ENCODE results near the gene PSMB7.
A peak's percentile ranks its signal among the peaks of the same experiment; 100 is the strongest.

The PSMB7 gene

DNA sequence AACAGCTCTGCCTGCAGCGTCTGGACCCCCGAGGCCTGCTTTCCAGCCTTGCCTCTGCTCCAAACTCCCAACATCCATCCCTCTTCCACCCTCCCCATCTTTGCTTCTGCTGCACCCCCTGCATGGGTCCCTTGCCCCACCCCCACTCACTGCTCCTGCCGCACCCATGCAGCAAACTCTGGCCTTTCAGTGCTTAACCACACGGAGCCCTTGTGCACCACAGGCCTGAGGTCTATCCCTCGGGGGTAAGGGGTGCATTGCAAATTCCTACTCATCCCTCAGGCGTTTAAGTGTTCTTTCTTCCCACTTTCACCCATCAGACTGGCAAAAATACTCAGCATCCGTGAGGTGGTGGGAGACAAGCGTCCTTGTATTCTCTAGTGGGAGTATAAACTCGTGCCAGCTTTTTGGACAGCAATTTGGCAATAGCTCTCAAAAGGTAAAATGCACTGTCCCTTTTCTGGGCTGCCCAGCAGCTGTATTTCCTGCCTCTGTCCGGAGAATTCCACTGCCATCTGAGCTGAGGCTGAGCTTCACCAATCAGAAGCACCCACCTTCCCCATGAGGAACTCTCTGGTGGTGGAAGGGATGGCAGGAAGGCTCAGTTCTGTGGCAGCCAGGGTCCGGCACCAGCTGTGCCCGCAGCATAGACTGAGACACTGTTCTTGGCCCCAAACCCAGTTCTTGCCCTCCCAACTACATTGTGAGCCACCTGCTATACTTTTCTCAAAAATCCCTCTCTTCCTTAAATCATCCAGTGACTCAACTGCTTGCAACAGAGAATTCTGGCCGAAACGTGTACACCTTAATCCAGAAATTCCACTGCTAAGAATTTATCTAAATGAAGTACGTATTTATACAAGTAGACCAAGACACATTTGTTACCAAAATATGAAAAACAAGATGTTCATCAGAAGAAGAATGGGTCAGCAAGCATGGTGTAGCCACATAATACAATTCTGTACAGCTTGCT lies 15.0 kb downstream of the PSMB7 start:
- no peak overlapping the region for H3K4me3 Mint-ChIP-seq
- no peaks in the 10 kb centered on the region for H3K27me3 Mint-ChIP-seq
- DNase-seq, result no peak
- ATAC-seq, result no peak
- no peaks in the 10 kb centered on the region for H3K9me3 Mint-ChIP-seq
- peaks cover 20% of the 10 kb centered on the region for H3K4me1 Mint-ChIP-seq
- peak overlapping the region in 1 of 2 donors; percentile 29 for H3K27ac Mint-ChIP-seq

DNA sequence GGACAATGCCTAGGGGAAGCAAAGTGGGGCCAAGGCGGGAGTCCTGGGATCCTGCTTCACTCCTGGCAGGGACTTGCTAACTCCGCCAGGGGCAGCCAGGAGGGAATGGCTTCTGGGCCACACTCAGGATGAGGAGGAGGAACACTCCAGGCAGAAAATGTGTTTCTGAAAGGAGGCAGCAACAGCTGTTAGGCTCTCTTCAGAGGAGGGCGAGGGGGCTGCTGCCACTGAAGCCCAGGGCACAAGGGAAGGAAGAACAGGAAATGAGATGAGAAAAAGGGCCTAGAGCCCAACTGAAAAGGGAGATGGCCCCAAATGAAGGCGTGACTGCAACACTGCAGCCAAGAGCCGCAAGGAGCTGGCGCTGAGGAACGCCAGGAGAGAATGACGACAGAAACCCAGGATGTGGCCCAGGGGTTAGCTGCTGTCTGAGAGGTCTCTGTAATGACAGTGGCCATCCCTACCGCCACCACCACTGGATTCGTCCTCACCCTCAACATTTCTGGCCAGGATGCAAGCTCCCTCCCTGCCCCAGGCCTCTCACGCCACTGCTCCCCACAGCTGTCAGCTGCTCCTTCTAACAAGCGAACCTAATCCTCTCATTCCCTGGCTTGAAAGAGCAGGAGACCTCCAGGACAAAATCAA lies 15.8 kb downstream of the PSMB7 start:
- peaks cover 26% of the 10 kb centered on the region for H3K4me1 Mint-ChIP-seq
- H3K27me3 Mint-ChIP-seq, result no peaks in the 10 kb centered on the region
- ATAC-seq, result no peak
- H3K9me3 Mint-ChIP-seq, result no peaks in the 10 kb centered on the region
- H3K27ac Mint-ChIP-seq, result peak overlapping the region in 1 of 2 donors; percentile 15
- no peak for DNase-seq
- no peak overlapping the region for H3K4me3 Mint-ChIP-seq

DNA sequence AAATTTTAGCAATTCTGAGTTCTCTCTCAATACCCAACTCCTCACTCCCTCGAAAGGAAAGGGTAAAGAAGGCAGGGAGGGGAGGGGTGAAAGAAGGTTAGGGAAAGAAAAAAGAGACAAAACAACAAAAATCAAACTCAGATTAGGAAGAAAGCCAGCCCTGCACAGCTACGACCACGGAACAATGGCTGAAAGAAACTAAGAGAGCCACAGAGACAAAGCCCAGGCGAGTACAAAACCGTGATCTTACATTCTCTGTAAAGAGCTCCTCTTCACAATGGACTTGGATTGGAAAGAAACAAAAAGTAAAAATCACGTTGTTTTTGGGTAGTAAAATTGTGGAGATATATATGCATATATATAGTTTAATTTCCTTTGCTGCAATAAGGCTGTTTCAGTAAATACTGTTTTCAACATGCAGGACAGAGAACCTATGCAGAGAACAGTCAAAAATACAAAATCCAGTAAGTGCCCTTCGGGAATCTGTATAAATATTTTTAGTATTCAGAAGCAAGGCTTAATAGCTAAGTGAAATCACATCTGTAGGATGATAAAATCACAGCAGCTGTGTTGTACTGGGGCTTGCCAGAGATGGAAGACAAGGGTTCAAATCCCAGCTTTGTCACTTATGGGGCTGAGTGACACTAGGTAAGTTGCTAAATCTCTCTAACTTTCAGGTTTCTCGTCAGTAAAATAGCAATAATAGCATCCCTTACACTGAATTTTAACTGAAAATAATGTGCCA lies 16.9 kb downstream of the PSMB7 start:
- no peaks in the 10 kb centered on the region for H3K9me3 Mint-ChIP-seq
- no peak overlapping the region for H3K27ac Mint-ChIP-seq
- DNase-seq (no peak), ATAC-seq (no peak)
- H3K4me1 Mint-ChIP-seq, result peaks cover 33% of the 10 kb centered on the region
- H3K4me3 Mint-ChIP-seq, result no peak overlapping the region
- H3K27me3 Mint-ChIP-seq, result no peaks in the 10 kb centered on the region

- peaks cover 53% of the 10 kb centered on the region for H3K4me1 Mint-ChIP-seq
- ATAC-seq, result no peak
- no peak overlapping the region for H3K27ac Mint-ChIP-seq
- DNase-seq, result no peak
- no peaks in the 10 kb centered on the region for H3K27me3 Mint-ChIP-seq
- H3K4me3 Mint-ChIP-seq, result no peak overlapping the region
- no peaks in the 10 kb centered on the region for H3K9me3 Mint-ChIP-seq
Observed at GRCh38 chr9:124395826-124396225, 19.4 kb downstream of the PSMB7 start.

- Mint-ChIP-seq H3K27ac (peak overlapping the region in 1 of 2 donors; percentile 70), H3K4me3 (no peak overlapping the region)
- ATAC-seq, result no peak
Observed at GRCh38 chr9:124394596-124394995, 20.6 kb downstream of the PSMB7 start.

GRCh38 chr9:124394167-124394566 lies 21.1 kb downstream of the PSMB7 start:
- H3K4me1 Mint-ChIP-seq, result peaks cover 55% of the 10 kb centered on the region
- H3K9me3 Mint-ChIP-seq, result no peaks in the 10 kb centered on the region
- ATAC-seq, result peak; percentile 93
- peak overlapping the region in 1 of 2 donors; percentile 70 for H3K27ac Mint-ChIP-seq
- no peak overlapping the region for H3K4me3 Mint-ChIP-seq
- DNase-seq, result no peak
- H3K27me3 Mint-ChIP-seq, result no peaks in the 10 kb centered on the region

More at GRCh38 chr9:124394596-124394995, 20.6 kb downstream of the PSMB7 start:
- H3K9me3 Mint-ChIP-seq, result no peaks in the 10 kb centered on the region
- H3K27me3 Mint-ChIP-seq, result no peaks in the 10 kb centered on the region
- H3K4me1 Mint-ChIP-seq, result peaks cover 55% of the 10 kb centered on the region
- no peak for DNase-seq

DNA sequence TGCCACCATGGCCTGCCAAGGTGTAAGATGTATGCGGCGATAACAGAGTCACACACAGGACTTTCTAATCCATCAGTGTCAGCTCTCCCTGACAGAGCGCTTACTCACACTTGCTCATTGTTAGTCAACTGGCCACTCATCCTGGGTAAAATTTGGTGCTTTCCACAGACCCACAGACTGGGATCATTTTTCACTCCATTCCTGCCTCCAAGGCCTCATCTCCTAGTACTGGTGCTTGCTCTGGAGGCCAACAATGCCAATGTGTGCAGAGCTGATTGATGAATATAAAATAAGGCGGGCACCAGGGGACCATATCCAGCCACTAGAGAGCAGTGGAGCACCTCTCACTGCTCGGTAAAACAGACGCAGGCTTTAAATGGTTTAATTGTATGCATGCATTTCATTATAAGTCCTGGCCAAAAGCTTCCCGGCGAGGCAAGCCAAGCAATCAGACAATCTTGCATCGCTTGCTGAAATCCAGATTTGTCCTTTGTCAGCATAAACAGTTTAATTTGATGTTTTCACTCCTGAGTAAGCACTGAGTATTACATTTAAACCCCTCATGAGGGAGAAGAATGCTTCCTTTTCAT lies 22.3 kb downstream of the PSMB7 start:
- Mint-ChIP-seq H3K4me3 (no peak overlapping the region), H3K4me1 (peaks cover 61% of the 10 kb centered on the region), H3K27me3 (no peaks in the 10 kb centered on the region), H3K27ac (peak overlapping the region in 1 of 2 donors; percentile 67), H3K9me3 (no peaks in the 10 kb centered on the region)
- no peak for ATAC-seq
- DNase-seq, result no peak

DNA sequence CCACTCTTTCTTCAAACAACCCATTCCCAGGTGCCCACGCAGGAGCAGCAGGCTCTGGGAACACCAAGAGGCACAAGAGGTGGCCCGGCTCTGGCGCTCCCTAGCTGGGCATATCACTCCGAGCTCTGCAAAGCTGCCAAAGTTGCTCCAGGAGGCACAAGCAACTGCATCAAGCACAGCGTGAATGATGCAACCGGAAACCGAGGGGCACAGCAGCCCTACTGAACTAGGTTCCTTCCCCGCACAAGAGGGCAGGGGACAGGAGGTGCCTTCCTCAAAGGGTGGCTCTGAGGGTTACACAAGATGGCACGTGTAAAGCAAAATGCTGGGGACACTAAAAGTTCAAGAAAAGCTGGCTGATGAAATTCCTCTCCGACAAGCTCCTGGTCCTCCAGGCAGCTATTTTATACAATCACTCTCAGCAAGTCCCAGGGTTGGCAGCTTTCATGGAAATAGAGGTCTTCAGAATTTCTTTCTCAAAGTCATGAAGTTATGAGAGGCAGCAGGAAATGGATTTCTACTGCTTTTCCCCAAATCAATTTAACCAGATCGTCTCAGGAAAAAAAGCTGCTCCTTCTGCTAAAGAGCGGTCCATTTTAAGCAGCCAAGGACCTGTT lies 22.9 kb downstream of the PSMB7 start:
- no peaks in the 10 kb centered on the region for H3K9me3 Mint-ChIP-seq
- H3K4me1 Mint-ChIP-seq, result peaks cover 67% of the 10 kb centered on the region
- H3K27me3 Mint-ChIP-seq, result no peaks in the 10 kb centered on the region
- no peak overlapping the region for H3K27ac Mint-ChIP-seq
- ATAC-seq, result no peak
- no peak for DNase-seq
- H3K4me3 Mint-ChIP-seq, result no peak overlapping the region

DNA sequence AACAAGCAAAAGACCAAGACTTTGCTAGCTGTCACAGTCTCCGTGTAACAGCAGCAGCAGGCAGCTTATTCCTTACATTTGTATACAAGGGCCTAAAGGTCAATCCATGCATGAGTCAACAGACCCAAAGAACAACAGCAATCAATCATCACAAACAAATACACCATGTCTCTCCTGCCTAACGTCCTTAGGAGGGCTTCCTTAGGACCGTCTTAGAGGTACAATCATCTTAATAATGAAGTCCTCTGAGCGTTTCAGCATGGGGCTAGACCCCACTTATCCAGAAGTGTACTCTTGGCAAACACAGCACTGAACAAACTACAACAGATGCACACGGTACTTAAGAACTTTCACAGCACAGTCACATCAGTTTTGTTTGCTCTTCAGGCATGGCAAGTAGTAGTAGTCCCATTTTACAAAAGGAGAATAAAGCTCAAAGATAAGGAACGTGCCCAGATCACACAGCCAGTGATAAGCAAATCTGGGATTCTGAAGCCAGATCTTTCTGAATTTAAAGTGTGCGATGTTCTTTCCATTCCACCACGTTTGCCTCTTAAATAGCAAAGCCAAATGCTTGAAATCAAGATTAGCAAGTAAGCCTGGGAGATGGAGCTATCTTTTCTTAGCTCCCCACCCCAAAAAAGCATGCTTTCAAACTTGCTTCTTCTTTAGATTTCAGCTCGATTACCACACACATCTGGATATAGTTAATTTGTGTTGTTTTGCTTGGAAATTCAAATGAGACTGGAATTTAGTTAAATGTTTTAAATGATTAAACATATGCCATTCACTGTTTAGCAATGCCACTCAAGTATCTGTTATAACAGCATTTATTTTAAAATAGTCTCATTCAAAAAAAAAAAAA lies 24.2 kb downstream of the PSMB7 start:
- no peak for ATAC-seq
- no peaks in the 10 kb centered on the region for H3K9me3 Mint-ChIP-seq
- H3K4me3 Mint-ChIP-seq, result no peak overlapping the region
- H3K27me3 Mint-ChIP-seq, result no peaks in the 10 kb centered on the region
- H3K4me1 Mint-ChIP-seq, result peaks cover 62% of the 10 kb centered on the region
- DNase-seq, result no peak
- no peak overlapping the region for H3K27ac Mint-ChIP-seq

- Mint-ChIP-seq H3K4me3 (no peak overlapping the region), H3K9me3 (no peaks in the 10 kb centered on the region), H3K4me1 (peaks cover 54% of the 10 kb centered on the region), H3K27ac (peak overlapping the region; percentile 63 to 67), H3K27me3 (no peaks in the 10 kb centered on the region)
- ATAC-seq, result no peak
- DNase-seq, result no peak
Observed at GRCh38 chr9:124389146-124389939, 25.9 kb downstream of the PSMB7 start.

GRCh38 chr9:124388275-124389048 lies 26.8 kb downstream of the PSMB7 start:
- Mint-ChIP-seq H3K27ac (no peak overlapping the region), H3K4me1 (peaks cover 48% of the 10 kb centered on the region), H3K9me3 (no peaks in the 10 kb centered on the region), H3K4me3 (no peak overlapping the region), H3K27me3 (no peaks in the 10 kb centered on the region)
- DNase-seq (no peak), ATAC-seq (no peak)

GRCh38 chr9:124386201-124386600 lies 29.0 kb downstream of the PSMB7 start:
- Mint-ChIP-seq H3K27me3 (no peaks in the 10 kb centered on the region), H3K9me3 (no peaks in the 10 kb centered on the region), H3K4me1 (peaks cover 45% of the 10 kb centered on the region), H3K27ac (no peak overlapping the region), H3K4me3 (no peak overlapping the region)
- ATAC-seq (no peak), DNase-seq (no peak)

GRCh38 chr9:124385623-124386022 lies 29.6 kb downstream of the PSMB7 start:
- ATAC-seq (no peak), DNase-seq (no peak)
- peak overlapping the region in 1 of 2 donors; percentile 7 for H3K27ac Mint-ChIP-seq
- no peak overlapping the region for H3K4me3 Mint-ChIP-seq
- H3K9me3 Mint-ChIP-seq, result no peaks in the 10 kb centered on the region
- peaks cover 44% of the 10 kb centered on the region for H3K4me1 Mint-ChIP-seq
- H3K27me3 Mint-ChIP-seq, result no peaks in the 10 kb centered on the region
